HG02981 (cell line): ENCODE results near the gene ATP9B.
"Not testable (repeated sequence)": the region's sequence is repeated elsewhere in the genome, so short reads cannot be mapped to it uniquely, and the experiment has no call there.

Source experiments
- ATAC-seq: cut with Tn5 transposase; IDR thresholded peaks from one replicate; pipeline ENCODE4 v1.9.1; 2021; ENCODE audit warnings: mild to moderate bottlenecking, moderate library complexity; ENCODE audit not compliant: unreplicated experiment

The ATP9B gene

DNA sequence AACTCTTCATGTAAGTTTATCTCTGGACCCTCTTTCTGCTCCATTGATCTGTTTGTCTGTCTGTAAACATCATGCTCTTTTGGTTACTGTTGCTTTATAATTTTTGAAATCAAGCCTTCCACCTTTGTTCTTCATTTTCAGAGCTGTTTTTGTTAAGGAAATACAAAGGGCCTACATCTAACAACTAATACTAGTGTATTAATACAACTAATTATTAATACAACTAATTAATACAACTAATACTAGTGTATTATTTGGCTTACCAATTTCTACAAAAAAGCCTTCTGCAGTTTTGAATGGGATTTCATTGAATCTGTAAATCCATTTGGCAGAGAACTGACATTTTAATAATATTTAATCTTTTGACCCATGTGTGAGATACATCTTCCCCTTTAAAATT is 66.7 kb downstream of the ATP9B start:
- ATAC-seq = no peak

DNA sequence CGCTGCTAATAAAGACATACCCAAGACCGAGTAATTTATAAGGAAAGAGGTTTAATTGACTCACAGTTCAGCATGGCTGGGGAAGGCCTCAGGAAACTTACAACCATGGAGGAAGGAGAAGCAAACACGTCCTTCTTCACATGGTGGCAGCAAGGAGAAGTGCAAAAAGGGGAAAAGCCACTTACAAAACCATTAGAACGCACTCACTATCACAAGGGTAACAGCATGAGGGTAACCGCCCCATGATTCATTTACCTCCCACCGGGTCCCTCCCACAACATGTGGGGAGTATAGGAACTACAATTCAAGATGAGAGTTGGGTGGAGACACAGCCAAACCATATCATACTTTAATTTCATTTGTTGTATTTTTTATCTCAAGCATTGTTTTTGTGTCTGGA is 67.5 kb downstream of the ATP9B start:
- no peak for ATAC-seq

DNA sequence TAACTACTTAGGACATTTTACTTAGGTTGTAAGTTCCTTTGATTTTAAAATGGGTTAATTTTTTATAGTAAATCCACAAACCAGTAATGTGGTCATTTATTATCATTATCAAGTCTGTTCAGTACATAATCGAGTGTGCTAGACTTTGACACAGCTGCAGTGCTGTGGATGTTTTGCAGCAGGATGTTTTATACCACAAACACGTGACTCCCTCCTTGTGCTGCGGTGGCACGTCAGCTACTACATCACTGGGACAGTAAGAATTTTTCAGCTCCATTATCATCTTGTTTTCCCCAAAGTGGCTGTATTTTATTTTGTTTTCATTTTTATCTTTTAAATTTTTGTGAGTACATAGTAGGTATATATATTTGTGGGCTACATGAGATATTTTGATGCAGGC is 70.0 kb downstream of the ATP9B start:
- no peak for ATAC-seq

DNA sequence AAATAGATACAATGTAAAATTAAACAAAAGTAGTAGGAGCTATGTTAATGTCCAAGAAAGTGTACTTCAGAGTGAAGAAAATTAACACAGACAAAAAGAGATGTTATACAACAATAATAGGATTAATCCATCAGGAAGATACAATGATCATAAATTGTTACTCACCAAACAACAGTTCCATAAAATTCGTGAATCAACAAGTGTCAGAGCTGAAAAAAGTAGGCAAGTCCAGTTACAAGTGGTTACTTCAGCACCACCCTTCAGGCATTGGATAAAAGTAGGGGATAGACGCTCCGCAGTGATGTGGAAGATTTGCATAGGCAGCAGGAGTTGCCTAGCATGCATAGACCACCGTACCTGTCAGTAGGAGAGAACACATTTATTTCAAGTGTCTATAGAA is 77.8 kb downstream of the ATP9B start:
- no peak for ATAC-seq

DNA sequence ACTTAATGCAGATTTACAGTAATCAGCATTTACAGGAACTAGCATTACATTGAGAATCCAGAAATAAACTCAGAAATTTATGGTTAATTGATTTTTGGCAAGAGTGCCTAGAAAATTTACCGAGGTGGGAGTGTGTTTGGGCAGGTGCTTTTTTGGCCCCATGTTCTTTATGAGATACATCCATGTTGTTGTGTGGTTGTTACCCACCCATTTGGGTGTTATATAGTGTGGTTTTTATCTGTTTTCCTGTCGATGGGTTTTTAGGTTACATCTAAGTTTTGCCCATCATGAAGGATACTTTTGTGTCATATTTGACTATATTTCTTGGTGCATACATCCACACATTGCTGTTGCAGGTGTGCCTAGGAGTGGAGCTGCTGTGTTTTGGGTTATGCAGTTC is 82.0 kb downstream of the ATP9B start:
- ATAC-seq = no peak

DNA sequence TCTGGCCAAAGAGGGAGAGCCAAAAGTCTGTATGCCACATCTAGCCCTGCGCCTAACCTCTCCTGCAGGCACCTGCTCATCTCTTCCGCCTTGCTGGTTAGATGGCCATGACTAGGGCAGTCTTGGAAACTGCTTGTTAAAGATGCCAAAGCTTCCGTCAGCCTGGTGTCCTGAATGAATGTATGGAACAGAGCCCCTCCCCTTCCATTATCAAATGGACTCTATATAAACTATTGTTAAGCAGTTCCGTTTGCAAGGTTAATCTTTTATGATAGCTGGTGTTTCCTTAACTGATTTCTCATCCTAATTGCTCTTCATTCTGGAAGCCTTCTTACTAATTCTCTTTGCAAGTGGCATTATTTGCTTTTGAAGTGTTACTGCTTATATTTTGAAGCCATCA is 87.1 kb downstream of the ATP9B start:
- no peak for ATAC-seq

DNA sequence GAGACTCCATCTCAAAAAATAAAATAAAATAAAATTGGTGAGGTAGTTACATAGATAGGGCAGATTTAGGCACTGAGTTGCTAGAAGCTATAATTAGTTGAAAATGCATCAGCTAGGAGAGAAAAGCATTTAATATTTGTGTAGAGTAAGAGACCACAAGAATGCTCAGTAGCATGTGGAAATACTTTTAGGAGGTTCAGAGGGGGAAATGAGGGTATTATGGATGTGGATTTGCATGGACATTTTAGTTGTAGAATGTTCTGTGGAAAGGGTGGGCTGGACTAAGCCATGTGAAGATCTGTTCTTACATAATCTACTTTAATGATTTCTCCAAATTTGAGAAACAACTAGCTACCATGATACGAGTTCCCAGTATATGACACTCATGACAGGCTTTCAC is 95.5 kb downstream of the ATP9B start:
- ATAC-seq = no peak

DNA sequence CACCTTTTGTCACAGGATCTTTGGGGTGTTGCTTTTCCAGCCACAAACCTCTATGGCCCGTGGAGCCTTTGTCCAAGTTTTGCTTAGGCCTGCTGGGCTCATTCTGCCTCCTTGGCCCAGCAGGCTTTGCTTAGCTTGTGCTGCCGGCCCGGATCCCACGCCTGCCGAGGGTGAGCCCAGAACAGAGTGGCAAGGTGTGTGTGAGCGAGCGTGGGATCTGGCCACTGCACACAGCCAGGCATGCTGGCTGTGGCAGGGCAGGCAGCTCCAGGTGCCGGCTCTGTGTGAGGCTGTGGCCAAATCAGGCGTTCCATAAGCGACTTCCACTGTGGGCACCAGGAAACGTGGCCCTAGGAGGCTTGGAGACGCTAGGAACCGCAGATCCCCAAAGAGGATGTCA is 97.5 kb downstream of the ATP9B start:
- no peak for ATAC-seq

DNA sequence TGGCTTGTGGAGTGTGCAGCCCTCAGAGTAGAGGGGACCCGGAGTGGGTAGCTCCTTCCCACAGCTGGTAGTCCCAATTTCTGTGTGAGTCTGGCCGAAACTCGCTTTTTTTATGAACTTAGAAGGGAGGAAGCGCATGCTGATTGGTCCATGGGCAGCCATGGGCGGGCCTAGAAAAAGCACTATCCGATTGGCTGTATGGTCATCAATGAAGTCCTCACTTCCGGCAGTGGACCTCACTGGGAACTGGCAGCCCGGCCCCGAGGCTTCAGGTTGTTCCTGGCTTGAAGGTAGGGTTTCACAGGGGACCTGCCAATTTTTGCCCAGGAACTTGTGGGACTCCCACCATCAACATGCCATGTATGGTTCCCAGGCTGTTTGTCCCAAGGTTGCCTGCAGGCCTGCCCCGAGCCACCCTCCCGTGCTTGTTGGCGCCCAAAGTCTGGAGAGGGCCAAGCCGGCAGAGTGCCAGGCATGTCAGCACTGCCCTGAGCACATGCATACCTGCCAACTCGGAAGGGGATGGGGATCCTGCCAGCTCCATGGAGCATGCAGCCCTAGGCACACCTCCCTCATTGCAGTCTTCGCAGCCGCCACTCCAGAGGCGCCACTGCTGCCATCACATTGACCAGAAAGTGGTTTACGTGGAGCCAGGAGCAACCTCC is 98.5 kb downstream of the ATP9B start:
- no peak for ATAC-seq

DNA sequence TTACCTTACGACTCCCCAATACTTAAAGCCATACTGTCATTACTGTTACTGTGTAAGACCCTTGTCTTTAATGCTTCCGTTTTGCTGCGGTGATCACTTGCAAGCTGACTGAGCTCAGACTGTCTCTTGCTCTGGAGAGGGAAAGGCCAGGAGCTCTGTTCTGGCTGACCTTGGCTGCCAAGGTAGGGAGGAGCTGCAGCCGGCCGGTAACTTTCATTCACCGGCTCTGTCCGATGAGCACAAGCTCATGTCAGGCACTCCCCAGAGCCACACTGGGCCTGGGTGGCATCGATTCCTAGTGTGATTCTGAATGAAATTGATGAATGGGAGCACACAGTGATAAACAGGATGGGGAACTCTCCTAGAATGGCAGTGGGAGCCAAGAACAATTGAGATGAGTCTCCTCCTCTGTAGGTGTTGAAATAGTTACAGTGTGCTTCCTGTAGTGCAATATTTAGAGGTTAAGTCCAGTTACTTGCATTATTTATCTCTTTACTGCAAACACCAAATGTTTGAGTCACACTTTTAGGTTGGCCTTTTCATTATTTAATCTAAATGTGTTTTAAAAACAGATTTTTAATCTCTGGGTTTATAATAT is 100.9 kb downstream of the ATP9B start:
- no peak for ATAC-seq

DNA sequence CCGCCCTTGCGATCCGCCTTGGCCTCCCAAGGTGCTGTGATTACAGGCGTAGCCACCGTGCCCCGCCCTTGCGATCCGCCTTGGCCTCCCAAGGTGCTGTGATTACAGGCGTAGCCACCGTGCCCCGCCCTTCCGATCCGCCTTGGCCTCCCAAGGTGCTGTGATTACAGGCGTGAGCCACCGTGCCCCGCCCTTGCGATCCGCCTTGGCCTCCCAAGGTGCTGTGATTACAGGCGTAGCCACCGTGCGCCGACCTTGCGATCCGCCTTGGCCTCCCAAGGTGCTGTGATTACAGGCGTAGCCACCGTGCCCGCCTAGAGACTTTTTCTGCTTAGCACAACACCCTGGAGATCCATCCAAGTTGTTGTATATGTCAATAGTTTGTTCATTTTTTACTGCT is 103.1 kb downstream of the ATP9B start:
- not testable (repeated sequence) for ATAC-seq

DNA sequence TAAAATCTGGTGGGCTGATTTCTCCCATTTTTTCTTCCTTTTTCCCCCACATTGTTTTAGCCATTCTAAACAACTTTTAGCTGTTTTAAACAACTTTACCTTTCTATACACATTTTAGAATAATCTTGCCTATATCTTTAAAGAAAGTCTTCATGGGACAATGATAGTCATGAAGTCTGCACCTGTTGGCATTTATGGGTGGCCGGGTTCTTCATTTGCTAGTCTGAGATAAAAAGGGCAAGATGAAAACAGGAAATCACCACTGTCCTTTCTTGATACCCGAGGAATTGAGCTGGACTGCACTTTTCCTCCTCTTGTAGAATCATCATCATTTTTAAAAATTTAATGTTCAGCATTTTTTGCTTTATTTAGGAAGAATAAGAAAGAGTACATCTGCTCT is 104.5 kb downstream of the ATP9B start:
- ATAC-seq = no peak

DNA sequence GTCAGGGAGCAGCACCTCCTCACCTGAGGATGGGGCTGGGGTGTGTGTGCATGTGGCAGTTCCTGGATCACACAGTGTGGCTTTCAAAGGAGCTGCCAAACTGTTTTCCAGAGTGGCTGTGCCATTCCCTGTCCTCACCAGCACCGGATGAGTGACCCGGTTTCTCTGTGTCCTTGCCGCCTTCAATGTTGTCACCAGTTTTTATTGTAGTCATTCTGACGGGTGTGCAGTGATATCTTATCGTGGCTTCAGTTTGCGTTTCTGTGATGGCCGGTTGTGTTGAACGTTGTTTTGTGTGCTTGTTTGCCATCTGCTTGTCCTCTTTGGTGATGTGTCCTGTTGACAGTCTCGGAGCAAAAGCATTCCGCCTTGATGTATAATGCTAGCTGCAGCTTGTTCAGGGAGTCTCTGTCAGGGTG is 108.9 kb downstream of the ATP9B start:
- no peak for ATAC-seq

DNA sequence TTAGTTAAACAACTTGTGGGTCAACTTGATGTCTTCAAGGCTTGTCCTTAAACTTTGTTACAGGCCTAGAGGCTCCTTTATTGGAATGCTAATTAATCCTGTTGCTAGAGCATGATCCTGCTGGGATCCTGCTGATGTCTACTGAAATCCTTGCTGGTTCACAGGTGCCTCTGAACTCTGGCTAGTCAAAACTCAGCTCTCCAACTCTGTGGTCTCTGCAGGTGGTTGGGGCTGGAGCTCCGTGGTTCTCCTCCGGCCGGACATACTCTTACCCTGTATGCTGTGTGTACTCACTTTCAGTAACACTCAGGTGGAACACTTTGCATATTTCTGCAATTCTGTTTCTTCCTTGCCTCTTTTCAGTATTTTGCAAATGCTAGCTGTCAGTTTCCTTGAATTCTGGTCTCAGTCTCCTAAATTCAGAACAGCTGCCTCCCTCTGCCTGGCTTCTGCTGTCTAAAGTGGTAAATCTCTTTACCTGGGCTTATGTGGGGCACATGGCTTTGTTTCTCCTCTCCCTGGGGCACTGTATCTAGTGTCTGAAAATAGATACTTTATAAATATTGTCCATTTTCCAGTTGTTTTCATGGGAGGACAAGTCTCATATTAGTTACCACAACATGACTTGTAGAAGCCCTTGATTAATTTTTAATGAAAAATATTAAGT is 113.0 kb downstream of the ATP9B start:
- ATAC-seq = no peak

DNA sequence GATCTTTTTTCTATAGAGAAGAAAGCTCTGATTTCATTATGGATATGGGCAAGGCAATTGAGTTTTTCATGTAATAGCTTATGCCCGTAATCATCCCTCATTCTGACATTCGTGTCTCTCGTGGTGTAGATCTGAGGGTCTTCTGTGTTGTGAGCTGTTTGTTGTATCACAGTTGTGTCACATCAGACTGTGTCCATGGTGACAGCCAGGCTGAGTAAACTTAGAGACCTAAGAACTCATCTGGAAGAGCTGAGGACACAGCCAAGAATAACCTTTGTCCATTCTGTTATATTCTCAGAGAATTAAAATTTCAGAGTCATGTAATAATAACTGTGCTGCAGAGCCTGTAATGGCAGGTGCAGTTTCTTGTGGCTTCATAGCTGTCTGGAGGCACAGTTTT is 116.5 kb downstream of the ATP9B start:
- ATAC-seq = no peak

DNA sequence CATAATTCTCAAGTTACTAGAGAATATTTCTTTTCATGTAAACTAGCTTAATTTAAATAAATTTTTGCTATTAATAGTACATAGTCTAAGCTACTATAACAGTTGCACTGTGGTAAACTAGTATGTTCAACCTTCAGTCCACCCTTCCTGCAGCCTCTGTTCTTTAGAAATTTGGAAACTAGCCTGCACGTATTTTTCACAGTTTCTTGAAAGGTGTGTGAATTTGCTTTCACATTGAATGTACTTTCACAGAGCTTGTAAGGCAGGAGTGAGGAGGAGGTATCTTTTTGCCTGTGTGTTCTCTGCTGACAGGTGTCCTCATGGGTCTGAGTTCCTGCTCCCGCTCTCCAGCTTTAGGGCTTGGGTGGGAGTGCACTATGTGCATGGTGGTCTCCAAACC is 117.5 kb downstream of the ATP9B start:
- no peak for ATAC-seq

DNA sequence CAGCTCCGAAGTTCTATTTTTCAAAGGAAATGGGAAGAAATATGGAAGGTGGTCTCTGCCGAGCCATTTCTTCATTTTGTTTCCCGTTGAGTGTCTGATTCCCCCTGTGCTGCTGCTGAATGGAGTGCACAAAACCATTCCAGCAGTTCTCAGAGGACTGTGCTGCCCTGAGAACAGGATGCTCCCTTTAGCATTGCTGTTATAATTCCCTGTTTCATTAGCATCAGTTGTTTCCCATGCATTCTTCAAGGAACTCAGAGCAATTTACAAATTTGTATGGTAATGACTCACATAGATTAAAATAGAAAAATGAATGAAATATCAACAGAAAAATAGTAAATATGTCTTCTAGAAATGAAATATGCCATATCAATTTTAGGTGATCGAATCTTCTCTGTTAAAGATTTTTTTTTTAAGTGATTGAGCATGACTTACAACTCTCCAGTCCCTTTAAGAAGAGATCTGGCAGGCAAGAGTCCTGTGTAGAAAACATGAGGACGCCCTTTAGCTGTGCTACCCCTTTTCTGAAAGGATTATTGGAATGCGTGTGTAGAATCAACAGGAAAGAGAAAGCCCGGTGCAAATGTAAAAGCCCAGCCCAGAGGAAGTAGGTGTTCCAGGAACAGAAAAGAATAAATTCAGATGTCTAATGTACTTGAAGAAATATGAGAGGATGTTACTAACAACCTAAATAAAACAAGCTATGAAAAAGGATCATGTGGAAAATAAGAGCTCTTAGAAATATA is 118.5 kb downstream of the ATP9B start:
- ATAC-seq = no peak

DNA sequence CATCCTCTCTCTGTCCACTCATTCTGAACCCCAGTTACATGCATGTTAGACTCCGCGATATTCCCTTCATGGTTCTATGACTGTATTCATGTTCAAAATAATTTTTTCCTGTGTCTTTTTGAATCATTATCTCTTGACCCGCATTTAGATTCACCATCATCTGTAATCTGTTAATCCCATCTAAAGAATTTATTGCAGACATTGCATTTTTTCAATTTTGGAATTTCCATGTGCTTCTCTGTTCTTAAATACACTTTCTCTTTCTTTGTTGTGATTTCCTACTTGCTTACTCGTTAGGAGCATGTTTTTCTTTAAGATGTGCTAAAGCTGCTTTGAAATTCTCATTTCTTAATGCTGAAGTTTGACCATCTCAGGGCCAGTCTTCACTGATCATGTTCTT is 122.2 kb downstream of the ATP9B start:
- ATAC-seq = no peak

DNA sequence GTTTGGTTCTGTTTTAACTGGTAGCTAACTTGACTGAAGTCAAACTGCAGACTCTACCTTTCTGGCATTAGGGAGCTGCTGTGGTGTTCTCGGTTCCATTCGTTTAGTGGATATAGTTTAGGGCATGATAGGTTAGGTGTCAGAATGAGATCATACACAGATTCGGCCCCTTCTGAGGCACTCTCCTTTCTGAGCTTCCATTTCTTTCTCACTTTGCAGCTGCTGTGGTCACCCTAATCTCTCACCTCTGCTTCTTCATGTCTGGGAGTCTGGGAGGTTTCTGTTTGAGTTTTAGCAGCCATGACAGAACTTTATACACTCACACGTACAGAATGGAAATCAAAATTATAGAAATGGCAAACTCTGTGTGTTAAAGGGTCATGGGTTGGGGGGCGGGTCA is 122.8 kb downstream of the ATP9B start:
- ATAC-seq = no peak

DNA sequence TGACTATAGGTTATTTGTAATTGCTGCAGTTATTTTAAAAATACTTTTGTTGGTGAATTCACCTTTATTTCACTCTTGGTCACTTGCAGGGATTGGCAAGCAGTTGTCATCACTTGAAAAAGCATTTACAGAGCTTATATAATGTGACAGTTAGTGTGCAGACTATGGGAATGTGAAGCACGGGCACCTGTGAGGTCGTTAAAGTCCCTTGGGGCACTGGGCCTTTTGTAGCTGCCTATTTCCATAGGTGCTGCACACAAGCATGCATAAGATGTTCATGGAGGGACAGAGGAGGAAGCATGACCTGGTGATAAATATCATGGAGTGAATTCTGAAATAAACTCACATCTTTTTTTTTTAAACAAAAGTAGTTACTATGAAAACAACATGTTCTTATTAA is 124.6 kb downstream of the ATP9B start:
- no peak for ATAC-seq

DNA sequence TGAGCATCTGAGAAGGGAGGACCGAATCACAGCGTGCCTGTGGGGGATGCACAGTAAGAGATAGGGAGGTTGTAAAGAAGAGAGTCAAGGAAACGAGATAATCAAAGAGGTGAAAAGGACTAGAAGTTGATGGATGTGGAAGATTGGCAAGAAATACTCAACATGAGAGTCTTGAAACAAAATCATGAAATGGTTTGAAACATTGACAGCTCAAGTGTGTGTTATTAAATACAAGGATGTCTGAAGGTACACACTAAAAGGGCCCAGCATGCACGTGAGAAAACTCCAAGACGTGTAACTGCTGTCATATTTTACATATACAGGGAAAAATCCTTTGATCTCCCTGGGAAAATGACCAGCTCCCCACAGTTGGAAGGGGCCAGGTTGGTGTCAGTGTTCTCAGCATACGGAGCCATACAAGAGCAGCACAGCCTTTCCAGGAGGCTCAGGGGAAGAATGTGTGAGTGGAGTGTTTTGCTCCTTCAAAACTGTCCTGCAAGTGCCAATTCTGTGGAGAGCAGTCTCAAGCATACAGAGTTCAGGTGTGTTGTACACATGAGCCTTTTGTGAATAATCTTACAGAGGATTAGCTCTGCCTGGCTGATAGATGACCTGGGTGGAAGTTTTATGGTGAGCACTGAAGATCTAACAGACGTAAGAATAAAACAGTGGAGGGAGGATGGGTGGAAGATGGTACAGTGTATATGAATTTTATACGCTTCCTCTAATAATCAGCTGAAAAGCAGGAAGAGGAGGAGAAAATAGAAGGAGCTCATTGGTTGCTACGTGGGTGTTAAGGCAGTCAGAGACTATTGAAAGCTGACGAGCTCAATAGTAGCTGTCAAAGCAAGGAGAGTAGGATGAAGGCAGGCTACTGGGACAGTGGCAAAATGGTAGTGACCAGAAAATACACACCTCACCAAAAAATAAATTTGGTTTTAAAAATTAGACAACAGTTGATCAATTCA is 126.8 kb downstream of the ATP9B start:
- no peak for ATAC-seq
